GM12892 (cell line): ENCODE measurements around the gene GAB1.

ENCODE experiments used
- POLR2A ChIP-seq: IDR thresholded peaks from 2 replicates; pipeline ENCODE4 v1.6.1; 2011; ENCODE audit warnings: low read depth, low read length, control low read depth
- POLR2AphosphoS5 ChIP-seq: IDR thresholded peaks from 2 replicates; pipeline ENCODE4 v1.6.1; 2011; ENCODE audit warnings: low read depth, low read length, control low read depth

- TF ChIP-seq POLR2A (no peak), POLR2AphosphoS5 (no peak)
These were observed 66.3 kb downstream of the GAB1 start for GRCh38 chr4:143402776-143403552.
